ENCODE measurements around the gene CMKLR1.

CMKLR1 gene

DNA sequence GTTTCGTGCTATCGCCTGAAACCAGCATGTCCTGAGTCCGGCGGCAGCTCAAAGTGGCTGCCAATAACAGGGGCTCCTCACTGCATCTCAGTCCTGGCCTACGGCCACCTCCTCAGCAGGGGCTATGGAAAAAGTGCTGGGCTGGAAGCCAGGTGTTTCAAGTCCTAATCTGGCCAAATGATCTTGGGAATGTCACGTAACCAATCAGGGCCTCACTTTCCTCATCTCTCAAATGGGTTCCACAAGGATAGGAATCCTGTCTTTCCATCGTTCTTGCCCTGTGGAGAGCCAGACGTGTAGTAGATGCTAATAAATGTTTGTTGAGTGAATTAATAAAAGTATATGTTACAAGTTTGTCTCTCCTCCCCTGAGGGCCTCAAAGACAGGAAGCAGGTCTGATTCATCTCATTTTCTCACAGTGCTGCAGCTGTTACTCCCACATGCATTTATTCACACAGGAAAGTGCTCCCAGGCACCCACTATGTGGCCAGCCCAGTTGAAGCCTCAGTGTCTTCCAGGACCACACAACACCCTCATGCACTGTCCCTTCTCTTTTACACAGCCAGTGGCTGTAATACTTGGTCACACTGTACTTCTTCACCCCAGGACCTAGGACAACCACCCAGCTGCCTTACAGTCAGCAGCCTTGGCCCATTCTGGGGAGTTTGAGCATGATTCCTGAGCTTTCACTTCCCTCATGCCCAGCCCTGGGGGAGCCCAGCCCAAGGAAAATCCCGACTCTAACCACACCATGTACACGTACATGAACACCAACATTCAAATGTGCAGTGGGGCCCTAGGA, 5.0 kb downstream of the CMKLR1 start:
- no peak for DNase-seq

DNA sequence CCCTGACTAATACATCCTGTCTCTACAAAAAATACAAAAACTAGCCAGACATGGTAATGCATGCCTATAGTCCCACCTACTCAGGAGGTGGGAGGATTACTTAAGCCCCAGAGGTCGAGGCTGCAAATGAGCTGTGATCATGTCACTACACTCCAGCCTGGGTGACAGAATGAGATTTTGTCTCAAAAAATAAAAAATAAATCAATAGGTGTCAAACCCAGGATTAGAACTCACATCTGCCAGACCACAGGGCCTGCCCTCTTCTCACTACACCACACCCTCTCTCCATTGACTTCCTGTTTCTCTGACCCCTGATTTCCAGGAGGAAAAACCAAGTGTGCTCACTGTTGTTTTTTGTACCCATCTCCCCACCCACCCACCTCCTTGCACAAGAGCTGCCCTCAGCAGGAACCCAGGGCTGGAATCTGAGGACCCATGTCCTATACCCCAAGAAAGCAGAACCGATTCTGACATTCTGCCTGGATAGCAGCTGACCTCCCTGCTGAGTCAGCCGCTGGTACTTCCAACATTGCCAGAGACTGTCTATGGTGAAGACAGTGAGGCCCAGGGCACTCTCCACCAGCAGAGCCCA, 6.2 kb downstream of the CMKLR1 start:
- DNase-seq: no peak

DNA sequence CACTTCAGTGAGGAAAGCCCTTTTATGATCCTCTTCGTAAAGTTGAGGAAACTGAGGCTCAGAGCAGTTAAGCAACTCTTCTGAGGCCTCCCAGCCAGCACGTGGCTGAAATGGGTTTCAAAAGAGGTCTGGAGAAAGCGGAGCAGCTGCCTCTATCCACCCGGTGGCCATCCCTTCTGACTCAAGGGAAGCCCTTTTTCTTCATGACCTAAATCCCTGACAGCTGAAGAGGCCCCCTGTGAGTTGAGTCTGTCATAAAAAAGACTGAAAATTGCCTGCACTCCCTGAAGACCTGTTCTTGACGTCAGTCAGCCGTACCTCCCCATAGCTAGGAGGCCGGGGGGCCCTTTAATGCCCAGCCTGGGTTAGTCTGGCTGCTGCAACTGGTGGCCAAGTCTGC, 10.7 kb downstream of the CMKLR1 start:
- no peak for DNase-seq

DNA sequence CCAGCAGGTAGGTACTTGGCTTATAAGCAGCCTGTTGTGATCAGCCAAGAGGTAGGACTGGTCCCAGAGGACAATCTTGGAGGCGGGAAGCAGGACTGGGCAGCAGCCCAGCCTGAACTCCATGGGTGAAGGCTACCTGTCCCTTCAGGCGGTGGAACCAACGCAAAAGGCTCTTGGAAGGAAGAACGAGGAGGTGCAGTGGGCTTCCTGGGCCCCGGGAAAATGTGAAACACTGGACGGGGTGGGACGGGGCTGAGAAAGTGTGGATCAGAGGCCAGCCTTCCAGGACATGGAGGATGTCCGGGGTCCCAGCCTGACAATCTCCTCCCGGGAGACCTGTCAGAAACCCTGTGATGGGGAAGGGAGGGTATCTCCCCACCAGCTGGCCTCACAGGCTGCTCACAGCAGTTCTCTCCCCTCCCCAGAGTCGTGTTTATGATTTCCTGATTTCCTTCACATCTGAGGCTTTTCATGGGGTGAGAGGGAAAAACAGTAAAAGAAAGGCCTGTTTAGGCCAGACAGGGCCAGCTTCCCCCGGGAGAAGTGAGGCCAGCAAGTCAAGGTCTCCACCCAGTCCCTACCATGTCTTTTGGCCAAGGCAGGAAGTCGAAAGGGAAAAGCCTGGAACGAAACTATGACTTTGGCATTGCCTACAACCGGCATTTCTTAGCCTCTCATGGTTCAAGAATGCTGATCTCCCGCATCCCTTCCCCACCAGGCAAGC, 11.3 kb downstream of the CMKLR1 start:
- no peak for DNase-seq

DNA sequence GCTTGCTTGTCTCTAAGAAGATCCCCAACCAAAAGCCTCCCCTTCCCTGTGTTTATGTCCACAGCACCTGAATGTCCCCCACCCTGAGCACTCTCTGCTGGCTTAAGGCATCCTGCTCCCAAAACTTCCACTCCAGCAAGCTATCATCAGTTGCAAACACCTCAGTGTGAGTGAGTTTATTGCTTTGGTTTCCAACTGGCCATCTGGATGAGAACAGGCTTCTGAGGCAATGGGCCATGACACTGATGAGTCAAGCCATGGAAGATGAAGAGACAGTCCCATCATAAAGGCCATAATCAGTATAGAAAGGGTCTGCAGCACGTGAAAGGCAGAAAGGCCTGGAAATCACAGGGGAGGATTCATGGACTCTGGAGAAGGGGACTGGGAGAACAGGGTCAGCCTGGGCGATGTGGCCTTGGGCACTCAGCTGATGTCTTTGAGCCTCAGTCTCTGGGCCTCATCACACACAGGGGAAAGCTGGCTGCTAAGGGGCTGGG, 12.8 kb downstream of the CMKLR1 start:
- DNase-seq: no peak

DNA sequence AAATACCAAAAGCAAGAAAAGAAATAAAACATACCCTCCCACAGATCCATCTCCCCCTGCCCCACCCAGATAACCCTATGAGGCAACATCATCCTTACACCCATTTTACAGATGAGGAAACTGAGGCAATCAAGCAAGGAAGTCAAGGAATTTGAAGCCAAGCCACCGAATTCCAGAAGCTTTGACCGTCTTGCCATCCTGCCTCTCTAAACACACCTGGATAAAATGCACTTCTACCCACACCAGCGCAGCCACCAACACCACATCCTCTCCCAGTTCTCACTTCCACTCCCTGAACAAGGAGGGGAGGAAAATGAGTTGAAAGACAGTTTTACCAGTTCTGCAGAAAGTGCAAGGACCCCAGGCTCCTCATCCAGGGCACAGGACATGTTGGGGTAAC, 13.6 kb downstream of the CMKLR1 start:
- no peak for DNase-seq

DNA sequence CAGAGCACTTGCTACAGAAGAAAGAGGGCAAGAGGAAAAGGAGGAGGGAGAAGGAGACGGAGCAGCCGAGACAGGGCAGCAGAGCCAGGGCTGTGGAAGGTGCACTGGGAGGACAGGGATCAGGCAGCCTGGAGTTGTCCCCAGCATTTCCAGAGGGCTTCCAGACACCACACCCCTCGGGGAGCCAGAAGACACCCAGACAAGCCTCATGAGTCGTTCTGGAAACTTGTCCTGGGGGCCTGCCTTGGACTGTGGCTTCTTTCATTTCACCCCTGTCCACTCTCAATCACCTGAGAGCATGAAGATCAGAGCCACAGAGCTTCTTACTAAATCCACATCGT, 14.1 kb downstream of the CMKLR1 start:
- DNase-seq: no peak

DNA sequence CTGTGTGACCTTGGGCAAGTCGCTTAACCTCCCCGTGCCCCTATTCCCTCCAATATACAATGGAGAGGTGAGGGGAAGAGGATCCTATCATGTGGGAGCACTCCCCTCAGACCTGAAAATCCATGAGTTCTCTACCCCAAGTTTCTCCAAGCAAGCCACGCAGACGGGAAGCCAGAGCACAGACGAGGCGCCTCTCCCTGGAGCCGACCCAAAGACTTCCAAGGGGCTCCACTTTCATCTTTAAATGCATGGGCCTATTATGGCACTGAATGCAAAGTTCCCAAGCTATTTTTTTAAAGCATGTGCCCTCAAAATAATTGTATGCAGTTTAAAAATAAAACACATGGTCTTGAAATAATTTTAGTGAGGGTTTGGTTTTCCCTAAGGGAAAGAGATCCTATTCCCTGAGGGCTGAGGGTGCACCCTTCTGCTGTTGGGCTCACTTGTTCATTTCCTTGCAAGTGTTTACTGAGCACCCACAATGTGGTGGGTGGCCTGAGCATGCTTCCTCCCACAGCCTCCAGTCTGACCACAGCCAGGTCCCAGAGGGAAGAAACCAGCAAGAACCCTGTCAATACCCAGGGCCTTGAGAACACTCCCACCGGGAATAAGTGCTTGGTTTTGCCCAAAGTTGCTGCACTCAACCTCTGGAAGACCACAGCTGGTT, 14.6 kb downstream of the CMKLR1 start:
- DNase-seq: no peak

DNA sequence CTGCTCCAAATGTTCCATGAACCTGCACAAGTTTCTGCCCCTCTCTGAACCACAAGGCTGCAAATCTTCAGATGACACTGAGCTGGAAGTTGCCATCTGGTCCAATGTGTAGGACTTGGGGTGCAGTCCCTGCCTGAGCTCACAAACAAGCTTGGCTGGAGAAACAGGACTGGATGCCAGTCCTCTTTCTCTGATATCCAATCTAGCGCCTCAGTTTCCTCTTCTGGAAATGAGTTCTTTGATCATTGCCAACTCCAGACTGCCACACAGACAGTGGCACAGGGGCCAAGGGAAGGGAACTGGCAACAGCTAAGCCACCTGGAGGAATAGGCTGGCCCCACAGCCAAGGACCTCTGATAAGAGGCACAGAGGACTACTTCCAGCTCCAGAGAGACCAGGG, 15.5 kb downstream of the CMKLR1 start:
- no peak for DNase-seq

DNA sequence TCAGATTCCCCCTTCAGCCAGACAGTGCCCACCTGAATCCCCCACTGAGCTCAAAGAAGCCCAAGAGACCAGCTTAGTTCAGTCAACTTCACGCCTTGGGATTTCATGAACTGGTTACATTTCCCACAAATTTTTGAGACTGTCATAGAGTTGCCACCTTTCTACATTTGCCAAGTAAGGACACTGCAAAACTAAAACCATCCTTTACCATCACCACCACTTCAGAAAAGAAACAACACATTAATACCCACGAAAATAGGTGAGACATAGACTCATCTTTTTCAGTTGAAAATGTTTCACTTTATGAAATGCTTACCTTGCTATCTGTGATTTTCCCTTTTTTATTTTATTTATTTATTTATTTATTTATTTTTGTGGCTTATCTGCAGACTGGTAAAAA, 16.1 kb downstream of the CMKLR1 start:
- no peak for DNase-seq

DNA sequence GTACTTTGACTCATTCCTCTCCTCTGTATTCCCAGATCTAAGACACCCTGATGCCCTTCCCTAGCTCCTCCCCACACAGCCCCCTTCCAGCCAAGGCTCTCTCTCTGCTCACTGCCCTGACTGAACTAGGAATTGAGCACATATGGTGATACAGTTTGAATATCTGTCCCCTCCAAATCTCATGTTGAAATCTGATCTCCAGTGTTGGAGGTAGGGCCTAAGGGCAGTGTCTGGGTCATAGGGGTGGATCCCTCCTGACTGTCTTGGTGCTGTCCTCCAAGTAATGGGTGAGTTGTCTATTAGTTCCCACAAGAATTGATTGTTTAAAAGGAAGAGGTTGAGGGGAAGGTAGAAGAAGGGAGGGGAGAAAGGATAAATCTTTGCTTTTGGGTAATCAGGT, 17.4 kb downstream of the CMKLR1 start:
- no peak for DNase-seq

DNA sequence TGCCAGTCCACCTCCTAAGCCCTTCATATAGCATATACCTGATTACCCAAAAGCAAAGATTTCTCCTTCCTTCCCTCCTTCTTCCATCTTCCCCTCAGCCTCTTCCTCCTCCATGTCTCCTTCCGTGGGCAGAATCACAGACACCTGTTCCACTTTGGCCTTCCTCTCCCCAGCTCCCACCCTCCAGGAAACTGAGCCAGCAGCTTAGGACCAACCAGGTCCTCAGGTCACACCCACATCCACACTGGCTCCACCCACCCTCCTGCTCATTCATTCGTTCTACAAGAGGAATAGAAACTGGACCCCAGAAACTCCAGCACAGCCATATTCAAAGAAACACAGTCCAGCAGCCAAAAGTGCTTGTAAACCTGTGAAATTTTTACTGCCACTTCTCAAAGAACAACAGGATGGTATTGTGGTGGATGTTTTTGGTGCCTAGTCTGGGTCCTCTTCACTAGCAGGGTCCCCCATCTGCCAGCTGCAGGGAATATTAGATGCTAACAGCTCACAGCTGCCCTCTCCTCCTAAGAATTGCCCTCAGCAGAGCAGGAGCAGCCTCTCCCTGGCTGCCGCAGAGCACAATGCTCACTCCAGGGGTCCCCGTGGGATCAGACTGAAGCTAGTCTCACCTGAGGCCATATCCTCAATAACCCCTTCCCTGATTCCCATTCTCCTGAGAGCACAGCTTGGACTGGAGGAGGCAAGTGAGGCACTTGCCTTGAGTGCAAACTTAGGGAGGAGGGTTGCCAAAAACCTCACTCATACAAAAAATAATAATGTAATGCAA, 18.4 kb downstream of the CMKLR1 start:
- no peak for DNase-seq

DNA sequence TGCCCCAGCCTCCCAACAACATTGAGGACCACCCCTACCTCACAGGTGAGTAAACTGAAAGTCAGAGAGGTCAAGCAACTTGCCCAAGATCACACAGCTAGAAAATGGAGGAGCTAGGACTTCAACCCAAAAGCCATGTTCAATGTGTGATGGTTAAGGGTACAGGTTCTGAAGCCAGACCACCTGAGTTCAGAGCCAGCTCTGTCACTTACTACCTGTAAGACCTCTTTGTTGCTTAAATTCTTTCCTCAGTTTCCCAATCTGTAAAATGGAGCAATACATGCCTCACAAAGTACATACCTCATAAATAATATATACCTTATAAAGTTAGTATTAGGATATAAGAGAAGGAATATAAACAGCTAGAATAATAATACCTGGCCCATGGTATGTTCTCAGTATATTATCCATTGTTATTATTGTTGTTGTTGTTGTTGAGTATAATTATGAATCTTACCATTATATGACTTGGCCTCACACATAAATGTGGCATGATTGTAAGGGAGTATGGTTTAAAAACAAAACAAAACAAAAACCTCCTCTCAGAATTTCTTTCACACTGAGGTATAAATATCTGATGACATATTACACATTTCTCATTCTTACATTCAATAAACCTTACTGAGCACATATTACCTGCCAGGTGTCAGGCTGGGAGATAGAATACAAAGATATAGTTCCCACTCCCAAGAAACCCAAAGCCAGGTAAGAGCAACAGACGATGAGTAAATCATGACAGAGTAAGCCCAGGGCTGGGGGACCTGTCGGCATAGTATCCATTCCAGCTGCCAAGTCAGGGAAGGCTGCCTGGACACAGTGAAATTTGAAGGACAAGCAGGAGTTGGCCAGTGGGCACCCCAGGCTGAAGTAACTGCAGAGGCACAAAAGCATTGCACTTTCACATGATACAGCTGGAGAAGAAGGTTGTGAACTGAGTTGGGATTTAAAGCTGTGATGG, 19.6 kb downstream of the CMKLR1 start:
- DNase-seq: no peak

DNA sequence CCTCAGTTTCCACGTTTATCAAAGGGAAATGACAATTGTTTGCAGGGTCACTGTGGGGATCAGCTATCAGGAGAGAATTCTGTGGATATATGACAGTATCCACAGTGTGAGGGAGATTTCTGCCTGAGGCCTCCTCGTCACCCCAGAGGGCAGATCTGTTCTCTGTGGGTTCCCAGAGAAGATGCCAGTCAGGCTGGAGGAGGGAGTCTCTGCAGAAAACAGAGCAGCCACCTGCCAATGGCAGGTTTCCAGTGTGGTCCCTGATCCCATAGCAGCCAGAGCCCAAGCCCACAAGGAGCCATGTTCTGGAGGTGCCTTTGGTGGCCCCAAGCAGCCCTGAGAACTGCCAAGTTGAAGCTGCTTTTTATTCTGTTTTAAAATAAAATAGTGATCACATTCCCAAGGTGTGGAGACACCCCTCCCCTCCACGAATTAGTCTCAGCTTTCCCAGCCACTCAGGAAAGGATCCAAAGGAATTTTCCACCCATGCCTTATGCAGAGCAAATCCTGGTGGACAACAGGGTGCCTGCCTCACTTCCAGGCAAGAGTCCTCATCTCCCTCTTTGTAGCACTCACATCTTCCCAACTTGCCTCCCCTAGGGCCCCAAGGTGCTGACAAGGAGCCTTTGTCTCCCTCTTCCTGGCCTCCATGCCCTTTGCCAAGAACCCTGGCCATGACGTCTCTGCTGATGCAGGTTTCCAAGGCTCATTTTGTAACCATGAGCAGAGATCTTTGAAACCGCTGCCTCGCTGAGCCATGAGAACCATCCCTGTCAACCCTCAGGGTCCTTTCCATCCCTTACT, 20.4 kb downstream of the CMKLR1 start:
- no peak for DNase-seq

DNA sequence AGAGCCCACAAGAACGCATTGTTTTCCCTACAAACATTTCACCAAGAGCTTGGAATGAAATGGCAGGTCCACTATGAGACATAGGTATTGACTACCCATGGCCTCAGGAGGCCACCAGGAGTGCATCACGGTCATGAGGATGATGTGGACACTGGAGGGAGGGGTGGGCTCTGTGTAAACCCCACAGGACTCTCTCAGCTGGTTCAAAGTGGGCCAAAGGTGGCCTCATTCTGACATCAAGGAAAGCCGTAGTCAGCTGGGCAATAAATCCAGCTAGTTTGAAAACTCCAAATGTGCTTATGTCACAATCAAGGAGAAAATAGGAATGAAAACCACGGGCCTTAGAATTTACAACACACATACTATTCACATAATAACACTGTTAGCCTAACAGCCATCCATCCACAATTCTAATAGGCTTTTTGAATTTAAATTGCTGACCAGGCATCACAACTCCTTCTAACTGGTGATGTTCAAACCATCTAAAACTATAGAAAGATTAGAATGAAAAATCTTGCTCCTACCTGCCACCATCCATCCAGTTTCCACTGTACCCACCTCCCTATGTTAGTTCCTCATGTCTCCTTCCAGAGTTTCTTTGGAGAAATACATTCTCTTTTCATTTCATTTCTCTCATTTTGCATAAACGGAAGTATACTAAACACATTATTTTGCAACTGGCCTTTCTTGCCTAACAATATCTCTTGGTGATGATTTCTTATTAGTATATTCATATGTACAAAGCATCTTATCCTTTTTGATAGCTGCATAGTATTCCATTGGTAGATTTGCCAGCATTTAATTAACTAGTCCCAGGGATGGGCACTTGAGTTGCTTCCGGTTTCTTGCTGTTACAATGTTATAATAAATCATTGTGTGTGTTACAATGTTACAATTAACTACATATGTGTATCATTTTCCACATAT, 21.5 kb downstream of the CMKLR1 start:
- no peak for DNase-seq

DNA sequence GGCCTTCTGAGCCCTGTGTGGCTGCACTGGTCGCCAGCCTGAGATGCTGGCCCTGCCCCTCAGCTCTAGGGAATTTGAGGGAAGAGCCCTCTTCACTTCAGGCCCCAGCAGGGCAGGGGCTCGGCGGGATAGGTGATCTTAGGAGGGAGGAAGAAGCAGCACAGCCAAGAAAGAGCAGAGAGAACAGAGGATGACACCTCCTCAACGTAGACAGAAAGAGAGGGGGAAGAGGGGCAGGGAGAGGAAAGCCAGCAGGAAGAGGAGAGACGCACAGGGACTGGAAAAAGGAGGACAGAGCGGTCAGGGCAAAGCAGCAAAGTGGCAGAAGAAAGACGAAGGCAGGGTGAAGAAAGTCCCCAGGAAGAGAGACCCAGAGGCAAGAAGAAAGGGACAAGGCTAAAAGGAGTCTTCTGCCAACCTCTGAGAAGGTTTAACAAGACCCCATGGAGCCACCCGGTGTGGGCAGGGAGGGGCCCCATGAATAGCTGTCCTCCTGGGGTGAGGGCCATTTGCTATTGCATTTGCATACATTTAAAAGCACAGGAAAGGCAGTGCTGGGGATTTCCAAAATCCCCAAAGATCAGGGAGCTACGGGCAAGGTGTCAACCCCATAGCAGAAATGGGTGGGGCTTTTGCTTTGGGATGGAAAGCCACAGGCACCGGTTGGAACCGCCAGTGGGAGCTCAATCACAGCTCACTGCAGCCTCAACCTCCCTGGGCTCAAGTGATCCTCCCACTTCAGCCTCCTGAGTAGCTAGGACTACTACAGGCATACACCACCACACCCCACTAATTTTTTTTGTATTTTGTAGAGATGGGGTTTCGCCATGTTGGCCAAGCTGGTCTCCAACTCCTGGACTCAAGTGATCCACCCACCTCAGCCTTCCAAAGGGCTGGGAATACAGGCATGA, 22.7 kb downstream of the CMKLR1 start:
- DNase-seq: no peak

DNA sequence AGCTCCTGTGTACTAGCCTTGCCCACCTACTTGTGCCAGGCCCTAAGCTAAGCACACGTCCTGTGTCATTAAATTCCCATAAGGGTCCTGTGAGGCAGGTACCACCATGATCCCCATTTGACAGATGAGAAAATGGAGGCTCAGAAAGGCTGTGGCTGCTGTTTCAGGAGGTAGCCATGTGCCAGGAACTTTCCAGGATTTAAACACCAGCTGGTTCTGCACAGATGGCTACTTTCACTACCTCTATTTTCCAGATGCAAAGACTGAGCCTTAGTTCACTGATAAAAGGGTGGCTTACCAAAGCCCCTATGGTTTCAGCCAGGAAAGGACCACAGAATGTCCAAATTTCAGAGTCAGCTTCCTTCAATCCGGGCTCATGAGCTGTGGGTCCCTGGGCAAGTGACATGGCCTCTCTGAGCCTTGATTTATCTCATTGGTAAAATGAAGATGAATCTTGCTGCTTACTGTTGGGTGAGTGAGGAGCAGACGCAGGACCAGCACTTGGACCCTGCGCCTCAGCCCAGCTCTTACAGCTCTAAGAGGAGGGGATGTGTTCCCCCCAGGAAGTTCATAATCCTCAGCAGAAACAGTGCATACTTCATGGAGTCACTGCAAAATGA, 23.5 kb downstream of the CMKLR1 start:
- no peak for DNase-seq
